Osteoblast (primary cell): ENCODE data around the gene ADK. TPM values are rescaled to one million over a fixed set of nuclear protein-coding genes. Genes with fewer than 3 reads are reported as not detected.

Source experiments
- DNase-seq: peaks from one replicate; pipeline ENCODE4 v3.0.0; 2011; ENCODE audit warnings: low spot score, mixed read lengths; ENCODE audit not compliant: insufficient read length; ENCODE audit errors: missing footprints
- H2AFZ ChIP-seq: 2 replicates; pipeline ENCODE4 v1.6.0; 2011; ENCODE audit warnings: mild to moderate bottlenecking, low read length
- H3K27ac ChIP-seq: 2 replicates; pipeline ENCODE4 v1.5.1; 2011; ENCODE audit warnings: mild to moderate bottlenecking, low read depth, low read length, moderate library complexity
- H3K27me3 ChIP-seq: 2 replicates; pipeline ENCODE4 v1.6.0; 2012; ENCODE audit warnings: mild to moderate bottlenecking, control low read depth, inconsistent platforms, low read length, moderate library complexity; ENCODE audit not compliant: insufficient read depth
- H3K36me3 ChIP-seq: 2 replicates; pipeline ENCODE4 v1.5.1; 2011; ENCODE audit warnings: mild to moderate bottlenecking, low read length, control low read depth, moderate library complexity; ENCODE audit not compliant: insufficient read depth
- H3K4me1 ChIP-seq: 2 replicates; pipeline ENCODE4 v1.5.1; 2011; ENCODE audit warnings: mild to moderate bottlenecking, low read length, control low read depth, moderate library complexity; ENCODE audit not compliant: insufficient read depth
- H3K4me2 ChIP-seq: 2 replicates; pipeline ENCODE4 v1.6.0; 2011; ENCODE audit warnings: mild to moderate bottlenecking, low read length; ENCODE audit not compliant: insufficient read depth
- H3K4me3 ChIP-seq: fragments of 200-600 bp; sonication (generic); 3 replicates; pipeline ENCODE4 v1.5.1; 2012; ENCODE audit warnings: mild to moderate bottlenecking, low read length, inconsistent platforms; ENCODE audit not compliant: insufficient read depth
- H3K79me2 ChIP-seq: 2 replicates; pipeline ENCODE4 v1.6.0; 2012; ENCODE audit warnings: mild to moderate bottlenecking, low read length, control low read depth, inconsistent platforms; ENCODE audit not compliant: insufficient read depth
- H3K9me3 ChIP-seq: 2 replicates; pipeline ENCODE4 v1.5.1; 2011; ENCODE audit warnings: low read depth, low read length, control low read depth
- H4K20me1 ChIP-seq: 2 replicates; pipeline ENCODE4 v1.6.0; 2012; ENCODE audit warnings: mild to moderate bottlenecking, low read length, control low read depth; ENCODE audit not compliant: insufficient read depth
- total RNA-seq: library from RNA; depleted of rRNA; stranded (reverse); fragments of >200 nt; gene quantifications from 2 replicates; pipeline ENCODE4 v1.2.3, GENCODE V29; 2012
- TF ChIP-seq, protein P1 (sequence below): IDR thresholded peaks from 2 replicates; pipeline ENCODE4 v1.5.1; 2011; ENCODE audit warnings: mild to moderate bottlenecking, low read depth, low read length, moderate library complexity; ENCODE audit errors: extremely low read depth

ADK gene
- total RNA-seq, 1 donor, result 34.0 TPM

DNA sequence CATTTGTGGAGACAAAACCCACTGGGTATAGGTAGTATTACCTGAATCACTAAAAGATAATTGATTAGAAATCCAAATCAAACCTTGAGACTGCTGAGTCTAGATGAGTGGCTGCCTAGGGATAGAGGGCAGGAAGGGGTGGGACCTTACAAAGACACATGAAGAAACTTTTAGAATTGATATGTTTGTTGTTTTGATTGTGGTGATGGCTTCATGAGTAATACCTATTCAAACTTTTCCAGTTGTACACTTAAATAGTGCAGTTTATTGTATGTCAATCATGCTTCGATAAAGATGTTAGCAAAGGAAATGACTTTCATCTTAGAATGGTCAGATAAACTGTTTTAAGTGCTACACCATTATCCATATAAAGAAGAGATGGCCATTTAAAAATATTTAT is 486.7 kb downstream of the ADK start:
- H4K20me1 ChIP-seq, result no peaks in the 10 kb centered on the region
- DNase-seq, result no peak
- H3K36me3 ChIP-seq, result peaks cover 6% of the 10 kb centered on the region
- no peaks in the 10 kb centered on the region for H3K79me2 ChIP-seq
- H3K9me3 ChIP-seq, result peaks cover 3% of the 10 kb centered on the region
- TF ChIP-seq, protein P1, sequence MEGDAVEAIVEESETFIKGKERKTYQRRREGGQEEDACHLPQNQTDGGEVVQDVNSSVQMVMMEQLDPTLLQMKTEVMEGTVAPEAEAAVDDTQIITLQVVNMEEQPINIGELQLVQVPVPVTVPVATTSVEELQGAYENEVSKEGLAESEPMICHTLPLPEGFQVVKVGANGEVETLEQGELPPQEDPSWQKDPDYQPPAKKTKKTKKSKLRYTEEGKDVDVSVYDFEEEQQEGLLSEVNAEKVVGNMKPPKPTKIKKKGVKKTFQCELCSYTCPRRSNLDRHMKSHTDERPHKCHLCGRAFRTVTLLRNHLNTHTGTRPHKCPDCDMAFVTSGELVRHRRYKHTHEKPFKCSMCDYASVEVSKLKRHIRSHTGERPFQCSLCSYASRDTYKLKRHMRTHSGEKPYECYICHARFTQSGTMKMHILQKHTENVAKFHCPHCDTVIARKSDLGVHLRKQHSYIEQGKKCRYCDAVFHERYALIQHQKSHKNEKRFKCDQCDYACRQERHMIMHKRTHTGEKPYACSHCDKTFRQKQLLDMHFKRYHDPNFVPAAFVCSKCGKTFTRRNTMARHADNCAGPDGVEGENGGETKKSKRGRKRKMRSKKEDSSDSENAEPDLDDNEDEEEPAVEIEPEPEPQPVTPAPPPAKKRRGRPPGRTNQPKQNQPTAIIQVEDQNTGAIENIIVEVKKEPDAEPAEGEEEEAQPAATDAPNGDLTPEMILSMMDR, result no peak
- no peak overlapping the region for H3K27ac ChIP-seq
- H2AFZ ChIP-seq, result no peak overlapping the region
- no peak overlapping the region for H3K4me3 ChIP-seq
- no peaks in the 10 kb centered on the region for H3K27me3 ChIP-seq
- no peak overlapping the region for H3K4me2 ChIP-seq
- H3K4me1 ChIP-seq, result no peaks in the 10 kb centered on the region

DNA sequence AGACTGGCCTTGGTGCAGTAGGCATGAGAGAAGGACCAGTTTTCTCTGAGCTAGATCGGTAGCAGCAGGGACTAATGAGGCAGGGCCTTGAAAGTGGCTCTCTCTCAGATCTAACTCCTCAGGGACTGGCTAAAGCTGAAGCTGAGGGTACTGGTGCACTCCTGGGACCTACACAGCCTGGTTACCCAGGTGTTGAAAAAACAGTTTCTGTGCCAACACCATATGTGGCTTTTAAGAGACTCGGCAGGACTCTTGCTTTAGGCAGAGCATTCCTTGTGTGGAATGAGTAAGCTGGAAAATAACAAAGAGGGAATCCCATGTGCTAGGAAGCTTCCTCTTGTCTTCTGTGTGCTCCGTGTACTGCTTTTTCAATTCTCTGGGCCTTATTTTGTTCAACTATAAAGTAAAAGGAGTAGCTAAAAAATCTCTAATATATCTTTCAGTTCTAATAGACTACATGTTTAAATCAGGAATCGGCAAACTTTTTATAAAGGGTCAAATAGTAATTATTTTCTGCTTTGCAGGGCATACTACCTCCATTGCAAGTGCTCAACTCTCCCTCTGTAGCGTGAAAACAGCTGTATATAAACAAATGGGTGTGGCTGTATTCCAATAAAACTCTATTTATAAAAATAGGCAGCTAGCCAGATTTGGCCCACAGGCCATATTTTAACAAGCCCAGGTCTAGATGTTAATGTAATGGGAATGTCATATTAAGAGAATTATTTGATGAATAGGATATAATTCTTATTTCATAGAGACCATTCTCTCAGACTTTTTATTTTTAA is 489.3 kb downstream of the ADK start:
- DNase-seq, result no peak
- H2AFZ ChIP-seq, result peak overlapping the region; percentile 12
- no peak overlapping the region for H3K27ac ChIP-seq
- H4K20me1 ChIP-seq, result no peaks in the 10 kb centered on the region
- no peaks in the 10 kb centered on the region for H3K36me3 ChIP-seq
- H3K79me2 ChIP-seq, result no peaks in the 10 kb centered on the region
- no peaks in the 10 kb centered on the region for H3K27me3 ChIP-seq
- no peak overlapping the region for H3K4me2 ChIP-seq
- H3K4me1 ChIP-seq, result no peaks in the 10 kb centered on the region
- no peak overlapping the region for H3K4me3 ChIP-seq
- H3K9me3 ChIP-seq, result peaks cover 3% of the 10 kb centered on the region
- TF ChIP-seq, protein P1, result no peak

DNA sequence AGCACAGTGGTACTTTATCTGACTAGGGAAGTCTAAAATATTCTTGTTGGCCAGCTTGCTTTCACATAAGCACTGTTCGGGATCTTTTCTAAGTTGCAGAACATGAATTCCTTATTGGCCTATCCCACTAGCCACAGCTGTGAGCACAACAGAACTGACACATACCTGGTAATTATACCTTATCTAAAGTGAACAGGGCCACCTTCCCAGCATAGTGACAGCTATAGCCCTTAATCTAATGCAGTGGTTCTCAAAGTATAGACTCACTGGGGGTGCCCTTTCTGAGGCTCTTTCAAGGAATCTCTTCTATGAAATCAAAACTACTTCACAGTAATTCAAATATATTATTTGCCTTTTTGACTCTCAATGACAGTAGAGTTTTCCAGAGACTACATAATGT is 490.6 kb downstream of the ADK start:
- Histone ChIP-seq H3K4me1 (no peaks in the 10 kb centered on the region), H4K20me1 (no peaks in the 10 kb centered on the region), H3K4me3 (no peak overlapping the region), H3K9me3 (peaks cover 3% of the 10 kb centered on the region), H3K79me2 (no peaks in the 10 kb centered on the region), H2AFZ (no peak overlapping the region), H3K4me2 (no peak overlapping the region), H3K27ac (no peak overlapping the region), H3K36me3 (no peaks in the 10 kb centered on the region), H3K27me3 (no peaks in the 10 kb centered on the region)
- TF ChIP-seq, protein P1, result no peak
- DNase-seq, result no peak

DNA sequence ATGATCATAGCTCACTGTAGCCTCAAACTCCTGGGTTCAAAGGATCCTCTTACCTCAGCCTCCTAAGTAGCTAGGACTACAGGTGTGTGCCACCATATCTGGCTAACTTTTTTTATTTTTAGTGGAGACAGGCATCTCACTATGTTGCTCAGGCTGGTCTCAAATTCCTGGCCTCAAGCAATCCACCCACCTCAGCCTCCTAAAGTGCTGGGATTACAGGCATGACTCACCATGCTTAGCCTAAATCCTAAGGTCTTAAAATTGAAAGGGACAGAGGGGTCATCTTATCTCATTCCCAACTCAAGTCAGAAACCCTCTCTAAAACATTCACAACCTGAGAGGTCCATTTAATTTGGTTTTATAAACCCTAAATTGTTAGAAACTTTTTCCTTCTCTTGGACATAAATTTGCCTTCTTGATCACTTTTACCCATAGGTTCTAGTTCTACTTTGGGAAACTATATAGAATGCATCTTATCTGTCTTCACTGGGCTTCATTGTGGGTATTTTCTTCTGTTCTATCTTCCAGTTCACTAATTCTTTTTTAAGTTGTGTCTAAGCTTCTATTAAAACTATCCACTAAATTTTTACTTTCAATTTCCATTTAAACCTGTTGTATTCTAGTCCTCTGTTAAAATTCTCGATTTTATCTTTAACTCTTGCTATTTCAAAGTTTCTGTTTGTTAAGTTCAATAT is 492.0 kb downstream of the ADK start:
- Histone ChIP-seq H3K4me1 (no peaks in the 10 kb centered on the region), H4K20me1 (no peaks in the 10 kb centered on the region), H3K27me3 (no peaks in the 10 kb centered on the region), H3K27ac (no peak overlapping the region), H3K79me2 (no peaks in the 10 kb centered on the region), H3K36me3 (no peaks in the 10 kb centered on the region), H3K4me3 (no peak overlapping the region), H3K9me3 (peaks cover 3% of the 10 kb centered on the region), H2AFZ (no peak overlapping the region), H3K4me2 (no peak overlapping the region)
- no peak for DNase-seq
- TF ChIP-seq, protein P1, result no peak
